H9 (cell line): Measurements from ENCODE around the gene ADIRF. TPM values are rescaled to one million over a fixed set of nuclear protein-coding genes. Genes with fewer than 3 reads are reported as not detected.

Source experiments
- DNase-seq: peaks from one replicate; pipeline ENCODE4 v3.0.0-alpha.2; 2017
- H2AFZ ChIP-seq: one replicate; pipeline ENCODE4 v1.6.1; 2013; ENCODE audit warnings: mild to moderate bottlenecking, low read length, control low read depth, moderate library complexity
- H2AK5ac ChIP-seq: 2 replicates; pipeline ENCODE4 v1.6.1; 2013; ENCODE audit warnings: low read length, control low read depth, mixed read lengths; ENCODE audit not compliant: insufficient read length
- H2BK120ac ChIP-seq: one replicate; pipeline ENCODE4 v1.6.1; 2013; ENCODE audit warnings: low read depth, mild to moderate bottlenecking, low read length, control low read depth, inconsistent platforms; ENCODE audit not compliant: poor library complexity, severe bottlenecking
- H2BK12ac ChIP-seq: 2 replicates; pipeline ENCODE4 v1.6.1; 2013; ENCODE audit warnings: low read length, control low read depth, mixed read lengths, low read depth; ENCODE audit not compliant: insufficient read length
- H2BK15ac ChIP-seq: 2 replicates; pipeline ENCODE4 v1.6.1; 2013; ENCODE audit warnings: low read depth, low read length, control low read depth
- H2BK20ac ChIP-seq: one replicate; pipeline ENCODE4 v1.6.1; 2013; ENCODE audit warnings: low read depth, mild to moderate bottlenecking, low read length, control low read depth, inconsistent platforms; ENCODE audit not compliant: poor library complexity, severe bottlenecking
- H2BK5ac ChIP-seq: 2 replicates; pipeline ENCODE4 v1.6.1; 2013; ENCODE audit warnings: low read length, control low read depth, mixed read lengths; ENCODE audit not compliant: insufficient read length
- H3K14ac ChIP-seq: 2 replicates; pipeline ENCODE4 v1.6.1; 2013; ENCODE audit warnings: low read length, control low read depth; ENCODE audit not compliant: insufficient read depth
- H3K18ac ChIP-seq: 2 replicates; pipeline ENCODE4 v1.6.1; 2013; ENCODE audit warnings: low read depth, mild to moderate bottlenecking, mixed read lengths, low read length, control low read depth; ENCODE audit not compliant: insufficient read length
- H3K23ac ChIP-seq: 2 replicates; pipeline ENCODE4 v1.6.1; 2013; ENCODE audit warnings: low read length, control low read depth, mixed read lengths, low read depth; ENCODE audit not compliant: insufficient read length
- H3K23me2 ChIP-seq: 2 replicates; pipeline ENCODE4 v1.6.1; 2013; ENCODE audit warnings: low read depth, mild to moderate bottlenecking, mixed read lengths, low read length, control low read depth; ENCODE audit not compliant: insufficient read length, poor library complexity, severe bottlenecking
- H3K27ac ChIP-seq: 2 replicates; pipeline ENCODE4 v1.5.1; 2013; ENCODE audit warnings: low read length, control low read depth, mixed read lengths, low read depth; ENCODE audit not compliant: insufficient read length
- H3K27me3 ChIP-seq: 2 replicates; pipeline ENCODE4 v1.6.1; 2013; ENCODE audit warnings: low read length, control low read depth, inconsistent platforms; ENCODE audit not compliant: insufficient read depth
- H3K4ac ChIP-seq: 2 replicates; pipeline ENCODE4 v1.6.1; 2013; ENCODE audit warnings: low read depth, mild to moderate bottlenecking, control low read depth, inconsistent platforms, low read length, moderate library complexity
- H3K4me1 ChIP-seq: 2 replicates; pipeline ENCODE4 v1.6.1; 2013; ENCODE audit warnings: low read length, control low read depth, inconsistent platforms; ENCODE audit not compliant: insufficient read depth
- H3K4me2 ChIP-seq: 2 replicates; pipeline ENCODE4 v1.6.1; 2013; ENCODE audit warnings: low read length, control low read depth, mixed read lengths; ENCODE audit not compliant: insufficient read length, insufficient read depth
- H3K56ac ChIP-seq: 2 replicates; pipeline ENCODE4 v1.6.1; 2013; ENCODE audit warnings: low read depth, mild to moderate bottlenecking, mixed read lengths, low read length, control low read depth; ENCODE audit not compliant: insufficient read length
- H3K79me1 ChIP-seq: 2 replicates; pipeline ENCODE4 v1.6.1; 2013; ENCODE audit warnings: low read depth, mild to moderate bottlenecking, moderate library complexity, low read length, control low read depth, inconsistent platforms; ENCODE audit not compliant: insufficient read depth, poor library complexity, severe bottlenecking
- H3K79me2 ChIP-seq: 2 replicates; pipeline ENCODE4 v1.6.1; 2013; ENCODE audit warnings: low read length, control low read depth, inconsistent platforms; ENCODE audit not compliant: insufficient read depth
- H3K9ac ChIP-seq: 2 replicates; pipeline ENCODE4 v1.6.1; 2013; ENCODE audit warnings: low read length, control low read depth, mixed read lengths; ENCODE audit not compliant: insufficient read length; ENCODE audit errors: extremely low read depth
- H3K9me3 ChIP-seq: one replicate; pipeline ENCODE4 v1.6.1; 2013; ENCODE audit warnings: low read depth, low read length, inconsistent platforms; ENCODE audit not compliant: control insufficient read depth
- H3T11ph ChIP-seq: one replicate; pipeline ENCODE4 v1.6.1; 2013; ENCODE audit warnings: mild to moderate bottlenecking, low read length, control low read depth, inconsistent platforms
- H4K20me1 ChIP-seq: one replicate; pipeline ENCODE4 v1.6.1; 2013; ENCODE audit not compliant: control insufficient read depth, insufficient read length, insufficient read depth
- H4K5ac ChIP-seq: 2 replicates; pipeline ENCODE4 v1.6.1; 2013; ENCODE audit warnings: low read depth, mild to moderate bottlenecking, mixed read lengths, low read length, control low read depth; ENCODE audit not compliant: insufficient read length
- H4K8ac ChIP-seq: replicated peaks from 2 replicates; pipeline ENCODE4 v1.6.1; 2013; ENCODE audit warnings: low read length, control low read depth, mixed read lengths, low read depth; ENCODE audit not compliant: insufficient read length
- H4K91ac ChIP-seq: 2 replicates; pipeline ENCODE4 v1.6.1; 2013; ENCODE audit warnings: low read depth, mild to moderate bottlenecking, moderate library complexity, mixed read lengths, low read length, control low read depth; ENCODE audit not compliant: insufficient read length
- H3K27ac Mint-ChIP-seq, 3 experiments: 2 replicates in 2 of 3; 3 replicates in 1 of 3; pipeline ENCODE4 v1.8.0; 2020 to 2021; ENCODE audit warnings: mixed read lengths in 3 of 3, mild to moderate bottlenecking in 1 of 3, moderate library complexity in 1 of 3
- H3K27me3 Mint-ChIP-seq: 2 replicates; pipeline ENCODE4 v1.8.0; 2021; ENCODE audit warnings: low read depth, mild to moderate bottlenecking, moderate library complexity, mixed read lengths
- H3K36me3 Mint-ChIP-seq, 3 experiments: 2 replicates in 2 of 3; 3 replicates in 1 of 3; pipeline ENCODE4 v1.8.0; 2020 to 2021; ENCODE audit warnings: low read depth in 3 of 3, mixed read lengths in 3 of 3; ENCODE audit not compliant: insufficient read depth in 1 of 3
- H3K4me1 Mint-ChIP-seq, 2 experiments: 2 replicates each; pipeline ENCODE4 v1.8.0; 2020; ENCODE audit warnings: mixed read lengths in 2 of 2
- H3K4me3 Mint-ChIP-seq, 2 experiments: 2 replicates in 1 of 2; 3 replicates in 1 of 2; pipeline ENCODE4 v1.8.0; 2020 to 2021; ENCODE audit warnings: mild to moderate bottlenecking in 2 of 2, mixed read lengths in 2 of 2, moderate library complexity in 1 of 2
- H3K9me3 Mint-ChIP-seq, 2 experiments: 2 replicates in 1 of 2; 3 replicates in 1 of 2; pipeline ENCODE4 v1.8.0; 2020; ENCODE audit warnings: mild to moderate bottlenecking in 2 of 2, mixed read lengths in 2 of 2, moderate library complexity in 1 of 2
- CTCF ChIP-seq: fragments of 200-600 bp; sonication (generic); conservative IDR thresholded peaks from 3 replicates; pipeline ENCODE4 v1.8.0; 2021; ENCODE audit warnings: antibody characterized with exemption, mild to moderate bottlenecking
- WGBS: extraction: QIAGEN DNeasy Blood & Tissue Kit; methylation state at CpG from one replicate; pipeline ENCODE4 v1.1.7; 2013; ENCODE audit warnings: missing lambda C conversion rate, low lambda C conversion rate, mixed read lengths; ENCODE audit not compliant: insufficient read length; ENCODE audit errors: extremely low coverage; 5-methylcytosine and 5-hydroxymethylcytosine counted together
- total RNA-seq: library from RNA; stranded (reverse); gene quantifications from 2 replicates; pipeline ENCODE4 v1.2.1, GENCODE V29; 2021

Gene ADIRF
- total RNA-seq, 1 experiment from 2014 or later, result not detected

GRCh38 chr10:86961481-86962091, 6.7 kb upstream of the ADIRF start:
- Mint-ChIP-seq H3K36me3 (no peaks in the 10 kb centered on the region), H3K9me3 (no peaks in the 10 kb centered on the region), H3K27me3 (no peaks in the 10 kb centered on the region; the same call in 1 of the 2 replicates), H3K4me3 (no peak overlapping the region; a peak in 1 of 5 replicates), H3K4me1 (peaks cover 28 to 34% of the 10 kb centered on the region in 2 experiments), H3K27ac (no peak overlapping the region)
- H3K23me2 ChIP-seq, result no peaks in the 10 kb centered on the region
- no peaks in the 10 kb centered on the region for H3K79me1 ChIP-seq
- no peaks in the 10 kb centered on the region for H3K79me2 ChIP-seq
- no peak overlapping the region for H3K56ac ChIP-seq
- H2BK15ac ChIP-seq, result no peak overlapping the region
- H3K4ac ChIP-seq, result no peak overlapping the region
- no peaks in the 10 kb centered on the region for H3K9me3 ChIP-seq
- no peak overlapping the region for H4K91ac ChIP-seq
- no peaks in the 10 kb centered on the region for H4K20me1 ChIP-seq
- H3K9ac ChIP-seq, result no peak overlapping the region
- H3K18ac ChIP-seq, result no peak overlapping the region
- H3K27me3 ChIP-seq, result no peaks in the 10 kb centered on the region
- H2AK5ac ChIP-seq, result no peak overlapping the region
- no peak overlapping the region for H3K23ac ChIP-seq
- no peak for DNase-seq
- H3K4me2 ChIP-seq, result no peak overlapping the region
- no peak overlapping the region for H2BK120ac ChIP-seq
- no CpG with 5 or more reads among the region's 12 CpGs for WGBS
- no peak overlapping the region for H2BK12ac ChIP-seq
- no peak overlapping the region for H4K8ac ChIP-seq
- TF ChIP-seq CTCF, result no peak
- H3T11ph ChIP-seq, result no peak overlapping the region
- H3K14ac ChIP-seq, result no peak overlapping the region
- no peak overlapping the region for H4K5ac ChIP-seq
- H2BK5ac ChIP-seq, result no peak overlapping the region
- H2BK20ac ChIP-seq, result no peak overlapping the region
- no peak overlapping the region for H3K27ac ChIP-seq
- peaks cover 2% of the 10 kb centered on the region; the same call in 1 of the 2 replicates for H3K4me1 ChIP-seq
- no peak overlapping the region for H2AFZ ChIP-seq
